ENCODE data around the gene DDX1.

DDX1 gene

DNA sequence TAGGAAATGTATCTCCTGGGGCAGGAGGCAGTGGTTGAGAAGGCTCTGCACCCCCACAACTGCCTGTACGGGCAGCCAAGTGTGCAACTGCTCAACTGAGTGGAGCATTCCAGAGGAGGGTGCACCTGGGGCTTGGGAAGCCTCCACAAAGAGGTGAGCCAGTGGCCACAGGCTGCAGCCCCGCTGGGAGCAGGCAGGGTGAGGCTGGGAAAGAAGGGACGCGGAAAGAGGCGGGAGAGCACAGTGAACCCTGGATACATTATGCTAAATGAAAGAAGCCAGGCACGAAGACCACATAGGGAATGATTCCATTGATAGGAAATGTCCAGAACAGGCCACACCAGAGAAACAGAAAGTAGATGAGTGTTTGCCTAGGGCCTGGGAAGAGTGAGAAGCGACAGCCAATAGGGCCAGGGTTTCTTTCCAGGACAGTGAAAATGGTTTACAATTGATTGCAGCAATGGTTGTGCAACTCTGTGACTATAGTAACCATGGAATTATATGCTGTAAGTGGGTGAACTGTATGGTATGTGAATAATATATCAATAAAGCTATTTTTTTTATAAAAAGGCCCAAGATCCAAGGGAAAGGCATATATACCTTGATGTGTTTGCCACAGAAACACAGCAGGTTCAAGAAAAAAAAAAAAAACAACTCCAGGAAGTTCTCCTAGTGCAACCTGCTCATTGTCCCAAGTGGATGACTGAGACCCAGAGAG lies 82.4 kb downstream of the DDX1 start:
- Histone ChIP-seq H4K8ac (ENCODE audit: low read length) (no peak overlapping the region), H2AK5ac (ENCODE audit: low read length, severe bottlenecking) (peak overlapping the region; percentile 27), H3K18ac (ENCODE audit: low read depth in 1 of 2, low read length in 2 of 2) (peak overlapping the region in 1 of 2 experiments; percentile 56), H2BK5ac (ENCODE audit: low read depth, low read length, poor library complexity, severe bottlenecking) (peak overlapping the region; percentile 66), H3K4me2 (ENCODE audit: low read length, poor library complexity, severe bottlenecking) (no peak overlapping the region), H2BK120ac (ENCODE audit: low read depth, low read length) (no peak overlapping the region), H2AFZ (ENCODE audit: low read depth, low read length) (no peak overlapping the region), H3K9me3 (ENCODE audit: control insufficient read depth, low read length) (no peaks in the 10 kb centered on the region), H4K91ac (ENCODE audit: low read length) (no peak overlapping the region), H3K4me3 (ENCODE audit: insufficient read depth in 1 of 2, low read depth in 1 of 2, low read length in 2 of 2) (no peak overlapping the region), H3K23ac (ENCODE audit: low read length in 2 of 2) (no peak overlapping the region), H3K79me1 (replicated peaks; ENCODE audit: low read length, poor library complexity, severe bottlenecking) (no peaks in the 10 kb centered on the region), H2BK15ac (ENCODE audit: low read depth, poor library complexity, severe bottlenecking) (no peak overlapping the region), H3K27ac (ENCODE audit: low read length, poor library complexity, severe bottlenecking) (peak overlapping the region; percentile 78), H3K4ac (ENCODE audit: low read depth in 1 of 2, low read length in 2 of 2) (no peak overlapping the region), H3K27me3 (ENCODE audit: control insufficient read depth in 1 of 2, insufficient read depth in 1 of 2, low read length in 2 of 2) (peaks cover 0 to 13% of the 10 kb centered on the region in 2 experiments), H2BK12ac (ENCODE audit: low read length in 2 of 2) (peak overlapping the region in 1 of 2 experiments; percentile 42), H3K9ac (ENCODE audit: low read length) (no peak overlapping the region), H3K36me3 (ENCODE audit: control insufficient read depth in 1 of 2, insufficient read depth in 2 of 2, low read depth in 1 of 2, low read length in 2 of 2) (no peaks in the 10 kb centered on the region), H3K4me1 (ENCODE audit: control insufficient read depth, insufficient read depth, low read depth, low read length) (peaks cover 29% of the 10 kb centered on the region), H3K14ac (ENCODE audit: low read length in 2 of 2) (peak overlapping the region in 1 of 2 experiments; percentile 53)
- WGBS, result 44% methylated on average over 7 of the region's 7 CpGs
- peak; percentile 89 for DNase-seq

DNA sequence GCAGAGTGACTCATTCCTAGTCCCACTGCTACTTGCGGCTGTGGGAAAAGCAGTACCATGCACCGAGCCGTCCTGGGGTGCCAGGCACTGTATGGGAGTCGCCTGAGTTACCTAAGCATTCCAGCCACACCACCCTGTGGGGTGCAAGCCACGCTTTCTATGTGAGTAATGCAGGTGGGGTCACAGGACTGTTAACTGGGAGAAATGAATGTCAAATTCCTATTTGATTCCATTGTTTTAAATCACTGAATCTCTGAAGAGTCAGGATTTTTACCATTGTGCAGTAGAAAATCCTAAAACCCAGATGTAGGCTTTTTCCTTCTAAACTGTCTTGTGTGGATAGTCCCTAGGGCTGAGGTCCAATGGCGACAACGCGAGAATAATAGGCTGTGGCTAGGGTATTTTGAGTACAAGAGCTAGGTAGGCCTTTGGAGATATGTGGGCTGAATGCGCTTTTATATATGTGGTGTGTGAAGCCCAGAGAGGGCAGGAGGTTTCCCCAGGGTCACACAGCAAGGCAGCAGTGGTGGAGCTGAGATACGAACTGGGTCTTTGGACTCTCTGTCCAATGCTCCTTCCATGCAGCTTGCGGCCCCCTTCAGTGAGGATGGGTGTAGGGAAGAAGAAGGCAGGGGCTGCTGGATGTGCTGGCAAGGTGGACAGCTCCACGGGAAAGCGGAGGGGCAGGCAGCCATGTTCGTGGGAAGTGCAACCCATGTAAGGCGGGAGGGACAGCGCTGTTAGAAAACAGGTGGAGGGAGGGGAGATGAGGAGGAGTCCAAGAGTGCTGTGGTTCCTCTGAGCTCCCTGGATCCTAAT lies 83.2 kb downstream of the DDX1 start:
- Histone ChIP-seq H3K4me1 (ENCODE audit: control insufficient read depth, insufficient read depth, low read depth, low read length) (peaks cover 28% of the 10 kb centered on the region), H3K27ac (ENCODE audit: low read length, poor library complexity, severe bottlenecking) (peak overlapping the region; percentile 78), H3K23ac (ENCODE audit: low read length in 2 of 2) (no peak overlapping the region), H2AFZ (ENCODE audit: low read depth, low read length) (no peak overlapping the region), H3K36me3 (ENCODE audit: control insufficient read depth in 1 of 2, insufficient read depth in 2 of 2, low read depth in 1 of 2, low read length in 2 of 2) (no peaks in the 10 kb centered on the region), H3K27me3 (ENCODE audit: control insufficient read depth in 1 of 2, insufficient read depth in 1 of 2, low read length in 2 of 2) (peaks cover 0 to 12% of the 10 kb centered on the region in 2 experiments), H3K9ac (ENCODE audit: low read length) (no peak overlapping the region), H3K4me2 (ENCODE audit: low read length, poor library complexity, severe bottlenecking) (no peak overlapping the region), H3K9me3 (ENCODE audit: control insufficient read depth, low read length) (no peaks in the 10 kb centered on the region), H4K8ac (ENCODE audit: low read length) (no peak overlapping the region), H3K18ac (ENCODE audit: low read depth in 1 of 2, low read length in 2 of 2) (no peak overlapping the region), H2BK15ac (ENCODE audit: low read depth, poor library complexity, severe bottlenecking) (no peak overlapping the region), H2BK12ac (ENCODE audit: low read length in 2 of 2) (no peak overlapping the region), H3K4ac (ENCODE audit: low read depth in 1 of 2, low read length in 2 of 2) (no peak overlapping the region), H2AK5ac (ENCODE audit: low read length, severe bottlenecking) (peak overlapping the region; percentile 27), H3K14ac (ENCODE audit: low read length in 2 of 2) (no peak overlapping the region), H3K4me3 (ENCODE audit: insufficient read depth in 1 of 2, low read depth in 1 of 2, low read length in 2 of 2) (no peak overlapping the region), H2BK5ac (ENCODE audit: low read depth, low read length, poor library complexity, severe bottlenecking) (peak overlapping the region; percentile 39), H4K91ac (ENCODE audit: low read length) (no peak overlapping the region), H3K79me1 (replicated peaks; ENCODE audit: low read length, poor library complexity, severe bottlenecking) (no peaks in the 10 kb centered on the region), H2BK120ac (ENCODE audit: low read depth, low read length) (no peak overlapping the region)
- DNase-seq, result peak; percentile 72
- WGBS, result 84% methylated on average over 15 of the region's 16 CpGs

- Histone ChIP-seq H3K4me1 (ENCODE audit: control insufficient read depth, insufficient read depth, low read depth, low read length) (peaks cover 28% of the 10 kb centered on the region), H3K23ac (ENCODE audit: low read length in 2 of 2) (no peak overlapping the region), H3K18ac (ENCODE audit: low read depth in 1 of 2, low read length in 2 of 2) (no peak overlapping the region), H3K9me3 (ENCODE audit: control insufficient read depth, low read length) (no peaks in the 10 kb centered on the region), H2BK15ac (ENCODE audit: low read depth, poor library complexity, severe bottlenecking) (no peak overlapping the region), H3K9ac (ENCODE audit: low read length) (no peak overlapping the region), H3K79me1 (replicated peaks; ENCODE audit: low read length, poor library complexity, severe bottlenecking) (no peaks in the 10 kb centered on the region), H2BK120ac (ENCODE audit: low read depth, low read length) (no peak overlapping the region), H2BK5ac (ENCODE audit: low read depth, low read length, poor library complexity, severe bottlenecking) (peak overlapping the region; percentile 4), H3K27me3 (ENCODE audit: control insufficient read depth in 1 of 2, insufficient read depth in 1 of 2, low read length in 2 of 2) (peaks cover 0 to 12% of the 10 kb centered on the region in 2 experiments), H3K27ac (ENCODE audit: low read length, poor library complexity, severe bottlenecking) (peak overlapping the region; percentile 78), H3K4ac (ENCODE audit: low read depth in 1 of 2, low read length in 2 of 2) (no peak overlapping the region), H3K14ac (ENCODE audit: low read length in 2 of 2) (no peak overlapping the region), H2BK12ac (ENCODE audit: low read length in 2 of 2) (no peak overlapping the region), H4K8ac (ENCODE audit: low read length) (no peak overlapping the region), H3K4me2 (ENCODE audit: low read length, poor library complexity, severe bottlenecking) (no peak overlapping the region), H3K4me3 (ENCODE audit: insufficient read depth in 1 of 2, low read depth in 1 of 2, low read length in 2 of 2) (no peak overlapping the region), H4K91ac (ENCODE audit: low read length) (no peak overlapping the region), H3K36me3 (ENCODE audit: control insufficient read depth in 1 of 2, insufficient read depth in 2 of 2, low read depth in 1 of 2, low read length in 2 of 2) (no peaks in the 10 kb centered on the region), H2AFZ (ENCODE audit: low read depth, low read length) (no peak overlapping the region), H2AK5ac (ENCODE audit: low read length, severe bottlenecking) (peak overlapping the region; percentile 13)
- 76% methylated on average over 10 of the region's 10 CpGs for WGBS
- peak; percentile 26 for DNase-seq
Measured at GRCh38 chr2:15675456-15676195, 84.0 kb downstream of the DDX1 start.
